Activated naive CD8-positive, alpha-beta T cell treated with anti-CD3 and anti-CD28 coated beads for 36 hours (primary cell): ENCODE data around the gene SAE1. TPM values are rescaled to one million over a fixed set of nuclear protein-coding genes. Genes with fewer than 3 reads are reported as not detected.
"Not testable (repeated sequence)": the region's sequence is repeated elsewhere in the genome, so short reads cannot be mapped to it uniquely, and the experiment has no call there.

ENCODE experiments used
- DNase-seq: peaks from one replicate; pipeline ENCODE4 v3.0.0; 2021
- H3K27ac Mint-ChIP-seq: one replicate; pipeline ENCODE4 v1.8.0; 2022; ENCODE audit warnings: mild to moderate bottlenecking, moderate library complexity, mixed read lengths
- H3K27me3 Mint-ChIP-seq: one replicate; pipeline ENCODE4 v1.8.0; 2022; ENCODE audit warnings: mild to moderate bottlenecking, mixed read lengths
- H3K36me3 Mint-ChIP-seq: one replicate; pipeline ENCODE4 v1.8.0; 2021; ENCODE audit warnings: mild to moderate bottlenecking, mixed read lengths
- H3K4me1 Mint-ChIP-seq: one replicate; pipeline ENCODE4 v1.8.0; 2021; ENCODE audit warnings: mixed read lengths
- H3K4me3 Mint-ChIP-seq: one replicate; pipeline ENCODE4 v1.8.0; 2022; ENCODE audit warnings: mild to moderate bottlenecking, moderate library complexity, mixed read lengths
- H3K9me3 Mint-ChIP-seq: one replicate; pipeline ENCODE4 v1.8.0; 2022; ENCODE audit warnings: mixed read lengths
- total RNA-seq, 2 experiments: library from RNA; stranded (reverse); gene quantifications; one replicate each; pipeline ENCODE4 v1.2.3, GENCODE V29; 2021

Gene SAE1
- total RNA-seq, 2 experiments from 2014 or later, result 141 to 149 TPM

DNA sequence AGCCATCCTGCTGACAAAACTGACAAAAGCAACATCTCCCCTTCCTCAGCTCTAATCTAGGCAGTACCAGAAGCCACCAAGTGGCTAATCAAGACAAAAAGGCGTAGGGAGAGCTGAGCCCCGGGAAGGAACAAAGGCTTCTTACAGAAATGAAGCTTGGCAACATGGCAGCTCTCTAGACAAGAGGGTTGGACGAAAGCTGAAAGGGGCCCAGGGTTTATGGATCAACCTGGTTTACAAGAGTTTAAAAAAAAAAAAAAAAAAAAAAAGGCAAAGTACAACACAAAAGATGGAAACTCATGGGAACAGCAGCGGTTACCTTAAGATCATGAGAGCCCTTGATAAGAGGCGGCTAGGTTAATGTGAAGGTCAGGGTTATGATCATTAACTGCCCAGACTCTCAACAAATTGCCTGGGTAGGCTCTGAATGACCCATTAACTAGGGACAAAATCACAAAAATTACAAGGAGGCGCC lies 31.0 kb upstream of the SAE1 start:
- Mint-ChIP-seq H3K27ac (no peak overlapping the region), H3K36me3 (peaks cover 19% of the 10 kb centered on the region), H3K4me3 (no peak overlapping the region), H3K9me3 (no peaks in the 10 kb centered on the region), H3K27me3 (no peaks in the 10 kb centered on the region), H3K4me1 (peaks cover 54% of the 10 kb centered on the region)
- DNase-seq, result no peak

DNA sequence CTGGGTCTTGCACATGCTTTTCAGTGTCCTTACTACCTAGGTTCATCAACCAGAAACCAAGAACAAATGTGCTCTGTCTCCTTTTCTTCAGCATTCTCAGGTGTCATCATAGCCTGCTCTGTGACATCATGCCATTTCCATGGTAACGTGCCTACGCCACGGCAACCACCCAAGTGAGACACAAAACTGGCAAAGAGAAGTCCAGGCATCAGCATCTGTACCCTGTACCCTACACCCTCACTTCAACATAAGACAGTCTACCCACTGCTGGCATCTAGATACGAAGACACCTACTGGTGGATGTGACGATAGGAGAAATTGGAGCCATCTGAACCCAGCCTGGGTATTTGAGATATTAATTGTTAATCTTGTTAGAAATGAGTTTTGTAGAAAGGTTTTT lies 30.3 kb upstream of the SAE1 start:
- Mint-ChIP-seq H3K36me3 (peaks cover 19% of the 10 kb centered on the region), H3K9me3 (no peaks in the 10 kb centered on the region), H3K4me3 (no peak overlapping the region), H3K27ac (peak overlapping the region; percentile 47), H3K4me1 (peaks cover 52% of the 10 kb centered on the region), H3K27me3 (no peaks in the 10 kb centered on the region)
- no peak for DNase-seq

DNA sequence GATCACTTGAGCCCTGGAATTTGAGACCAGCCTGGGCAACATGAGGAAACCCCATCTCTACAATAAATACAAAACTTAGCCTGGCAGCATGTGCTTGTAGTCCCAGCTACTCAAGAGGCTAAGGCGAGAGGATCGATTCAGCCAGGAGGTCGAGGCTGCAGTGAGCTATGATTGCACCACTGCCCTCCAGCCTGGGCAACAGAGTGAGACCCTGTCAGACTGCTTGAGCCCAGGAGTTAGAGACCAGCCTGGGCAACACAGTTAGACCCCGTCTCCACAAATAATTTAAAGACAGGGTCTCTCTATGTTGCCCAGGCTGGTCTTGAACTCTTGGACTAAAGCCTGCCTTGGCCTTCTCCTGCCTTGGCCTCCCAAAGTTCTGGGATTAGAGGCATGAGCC lies 29.5 kb upstream of the SAE1 start:
- not testable (repeated sequence) for DNase-seq, H3K4me3 Mint-ChIP-seq, H3K27me3 Mint-ChIP-seq, H3K9me3 Mint-ChIP-seq, H3K27ac Mint-ChIP-seq
- Mint-ChIP-seq H3K36me3 (peaks cover 27% of the 10 kb centered on the region), H3K4me1 (peaks cover 51% of the 10 kb centered on the region)

DNA sequence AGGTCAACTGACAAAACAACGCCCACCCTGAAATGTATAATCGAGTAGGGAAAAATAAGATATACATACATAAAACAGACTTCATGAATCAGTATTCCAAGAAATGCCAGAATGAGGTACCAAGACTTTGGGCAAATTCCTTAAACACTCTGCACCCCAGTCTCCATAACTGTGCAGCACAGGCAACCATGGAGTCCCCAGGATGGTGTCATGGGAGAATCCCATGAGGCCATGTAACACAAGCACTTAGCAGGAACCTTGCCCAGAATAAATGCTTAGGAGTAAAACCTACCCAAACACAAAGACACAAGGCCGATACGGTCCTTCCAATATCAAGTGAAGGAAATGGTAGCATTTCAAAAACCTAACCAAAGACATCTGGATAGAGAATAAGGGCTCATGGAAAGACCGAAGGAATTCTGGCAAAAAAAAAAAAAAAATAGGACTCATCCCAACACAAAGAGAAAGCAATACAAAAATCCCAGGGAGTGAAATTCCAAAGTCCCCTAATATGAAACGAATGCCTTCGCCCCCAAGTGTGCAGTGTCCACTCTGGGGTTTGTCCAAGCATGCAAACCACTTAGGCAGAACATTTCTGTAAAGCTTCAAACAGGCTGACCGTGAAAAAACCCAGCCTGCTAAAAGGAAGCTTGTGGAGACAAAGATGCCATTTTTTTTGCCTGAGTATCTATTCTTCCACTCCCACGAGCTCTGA lies 28.1 kb upstream of the SAE1 start:
- Mint-ChIP-seq H3K4me1 (peaks cover 52% of the 10 kb centered on the region), H3K27me3 (no peaks in the 10 kb centered on the region), H3K27ac (no peak overlapping the region), H3K9me3 (no peaks in the 10 kb centered on the region), H3K4me3 (no peak overlapping the region), H3K36me3 (peaks cover 38% of the 10 kb centered on the region)
- DNase-seq, result no peak

DNA sequence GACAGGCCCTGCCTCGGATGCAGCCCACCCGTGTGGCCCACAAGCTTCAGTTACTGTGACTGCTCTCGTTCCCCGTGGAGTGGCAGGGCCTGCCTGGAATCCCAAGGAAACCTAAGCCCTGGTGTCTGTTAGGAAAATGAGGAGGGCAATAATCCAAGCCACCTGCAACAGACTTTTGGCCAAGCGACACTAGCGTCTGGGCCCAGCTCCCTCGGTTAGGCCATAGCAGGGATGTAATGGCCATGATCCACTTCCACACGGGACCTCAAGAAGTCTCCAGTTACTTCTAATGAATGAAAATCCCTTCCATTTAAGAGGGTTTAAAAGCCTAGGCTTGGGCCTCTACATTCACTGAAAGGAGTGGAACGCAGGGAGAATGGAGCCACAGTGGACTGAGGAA lies 26.0 kb upstream of the SAE1 start:
- no peak overlapping the region for H3K27ac Mint-ChIP-seq
- H3K27me3 Mint-ChIP-seq, result no peaks in the 10 kb centered on the region
- H3K9me3 Mint-ChIP-seq, result no peaks in the 10 kb centered on the region
- no peak overlapping the region for H3K4me3 Mint-ChIP-seq
- no peak for DNase-seq
- peaks cover 68% of the 10 kb centered on the region for H3K4me1 Mint-ChIP-seq
- peaks cover 46% of the 10 kb centered on the region for H3K36me3 Mint-ChIP-seq

DNA sequence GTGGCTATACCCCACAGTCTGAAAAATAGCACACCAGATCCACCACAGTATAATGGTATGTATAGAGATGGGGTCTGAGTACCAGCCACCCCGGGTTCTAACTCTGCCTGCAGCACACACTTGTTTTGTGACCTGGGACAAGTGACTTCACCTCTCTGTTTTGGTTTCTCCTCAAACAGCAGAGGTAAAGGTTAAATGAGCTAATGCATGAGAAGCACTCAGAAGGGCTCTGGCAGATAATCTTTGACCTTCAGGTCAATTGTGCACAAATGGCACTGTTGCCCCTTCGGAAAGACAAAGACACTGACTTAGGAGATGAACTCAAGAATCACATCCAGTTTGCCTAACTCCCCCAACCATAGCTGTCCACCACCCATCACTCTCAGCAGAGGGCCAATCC lies 24.8 kb upstream of the SAE1 start:
- Mint-ChIP-seq H3K4me1 (peaks cover 63% of the 10 kb centered on the region), H3K27ac (peak overlapping the region; percentile 97), H3K36me3 (peaks cover 54% of the 10 kb centered on the region), H3K9me3 (no peaks in the 10 kb centered on the region), H3K4me3 (no peak overlapping the region), H3K27me3 (no peaks in the 10 kb centered on the region)
- no peak for DNase-seq

DNA sequence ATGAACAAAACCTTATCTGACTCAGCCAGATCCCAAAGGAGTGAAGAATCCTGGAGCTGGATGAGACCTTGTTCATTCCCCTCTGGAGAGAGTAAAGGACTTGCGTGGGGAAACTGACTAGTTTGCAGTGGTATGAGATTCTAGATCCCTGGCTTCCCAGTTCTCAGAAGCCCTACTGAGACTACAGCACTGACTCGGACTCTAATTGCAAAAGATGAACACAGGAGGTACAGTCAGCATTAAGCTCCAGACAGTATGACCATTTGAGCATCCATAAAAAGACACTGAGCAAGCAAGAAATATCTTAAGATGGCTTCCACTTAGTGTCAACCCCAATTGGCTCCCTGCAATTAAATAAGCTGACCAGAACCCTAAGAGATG lies 23.8 kb upstream of the SAE1 start:
- Mint-ChIP-seq H3K36me3 (peaks cover 63% of the 10 kb centered on the region), H3K27me3 (no peaks in the 10 kb centered on the region), H3K9me3 (no peaks in the 10 kb centered on the region), H3K27ac (peak overlapping the region; percentile 97), H3K4me3 (peak overlapping the region; percentile 53), H3K4me1 (peaks cover 62% of the 10 kb centered on the region)
- no peak for DNase-seq

DNA sequence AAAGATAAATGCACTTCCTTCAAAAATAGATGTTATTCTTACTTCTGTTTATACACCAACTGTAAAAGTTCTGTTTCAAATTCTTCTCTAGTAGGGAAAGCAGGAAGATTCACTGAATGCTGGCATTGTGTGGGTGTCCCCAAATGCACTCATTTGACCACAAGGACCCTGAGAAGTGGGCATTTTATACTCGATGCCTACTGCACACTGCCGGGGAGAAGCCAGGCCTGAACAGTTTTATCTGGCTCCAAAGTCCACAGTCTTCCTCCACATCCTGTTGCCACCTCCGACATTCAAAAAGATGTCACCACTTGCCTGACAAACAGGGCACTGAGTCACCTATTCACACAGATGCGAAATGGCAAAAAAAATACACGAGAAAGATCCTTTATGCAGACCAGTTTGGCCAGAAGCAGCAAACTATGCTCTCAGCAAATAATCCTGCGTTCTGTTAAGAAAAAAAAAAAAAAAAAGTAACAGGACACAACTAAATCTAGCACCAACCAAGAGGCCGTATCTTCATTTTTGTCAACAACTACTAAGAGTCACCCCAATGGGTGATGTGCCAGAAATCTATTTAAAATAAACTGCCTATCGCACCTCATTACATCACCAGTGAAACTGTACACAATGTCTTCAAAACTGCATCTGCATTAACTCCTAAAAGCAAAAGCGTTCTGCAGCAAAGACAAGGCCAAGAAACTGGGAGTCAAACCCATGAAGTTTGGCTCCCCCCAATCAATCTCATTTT lies 23.3 kb upstream of the SAE1 start:
- peaks cover 61% of the 10 kb centered on the region for H3K36me3 Mint-ChIP-seq
- H3K4me3 Mint-ChIP-seq, result peak overlapping the region; percentile 53
- H3K27ac Mint-ChIP-seq, result peak overlapping the region; percentile 97
- H3K27me3 Mint-ChIP-seq, result no peaks in the 10 kb centered on the region
- H3K4me1 Mint-ChIP-seq, result peaks cover 60% of the 10 kb centered on the region
- DNase-seq, result peak; percentile 34
- no peaks in the 10 kb centered on the region for H3K9me3 Mint-ChIP-seq

DNA sequence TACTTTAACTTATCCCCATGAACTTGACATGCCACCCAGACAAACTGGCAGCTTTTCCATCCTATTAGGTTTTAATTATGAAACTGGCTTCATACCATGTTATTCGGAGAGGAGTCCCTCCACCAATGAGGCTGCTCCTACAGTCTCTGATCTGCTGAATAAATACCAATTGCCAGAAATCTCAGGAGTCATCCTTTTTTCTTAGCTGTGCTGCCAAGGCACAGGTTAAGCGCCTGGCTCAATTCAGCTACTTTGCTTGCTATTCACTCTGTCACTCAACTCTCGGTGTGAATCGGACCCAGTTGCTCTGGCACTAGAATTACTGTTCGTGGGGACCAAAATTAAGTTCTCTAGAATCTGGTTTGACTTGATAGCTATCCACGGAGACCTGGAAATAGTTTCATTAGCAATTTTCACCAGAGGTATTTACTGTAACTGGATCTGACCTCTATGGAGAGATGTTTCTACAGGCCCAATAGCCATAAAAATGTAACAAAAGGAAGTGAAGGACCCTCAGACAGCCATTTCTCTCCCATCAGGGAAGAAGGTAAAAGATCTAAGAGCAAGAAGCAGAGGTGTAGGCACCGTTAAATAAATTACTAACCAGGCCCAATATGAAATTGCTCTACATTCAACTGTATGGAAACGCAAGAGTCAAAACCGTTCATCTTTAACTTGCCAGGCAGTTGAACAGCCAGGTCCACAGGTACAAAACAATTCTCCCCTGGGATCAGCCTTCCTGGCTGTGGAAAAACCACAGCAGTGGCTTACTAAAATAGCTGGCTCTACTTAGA lies 22.5 kb upstream of the SAE1 start:
- Mint-ChIP-seq H3K27ac (peak overlapping the region; percentile 97), H3K4me1 (peaks cover 53% of the 10 kb centered on the region), H3K9me3 (no peaks in the 10 kb centered on the region), H3K27me3 (no peaks in the 10 kb centered on the region), H3K4me3 (peak overlapping the region; percentile 53), H3K36me3 (peaks cover 57% of the 10 kb centered on the region)
- DNase-seq, result no peak

DNA sequence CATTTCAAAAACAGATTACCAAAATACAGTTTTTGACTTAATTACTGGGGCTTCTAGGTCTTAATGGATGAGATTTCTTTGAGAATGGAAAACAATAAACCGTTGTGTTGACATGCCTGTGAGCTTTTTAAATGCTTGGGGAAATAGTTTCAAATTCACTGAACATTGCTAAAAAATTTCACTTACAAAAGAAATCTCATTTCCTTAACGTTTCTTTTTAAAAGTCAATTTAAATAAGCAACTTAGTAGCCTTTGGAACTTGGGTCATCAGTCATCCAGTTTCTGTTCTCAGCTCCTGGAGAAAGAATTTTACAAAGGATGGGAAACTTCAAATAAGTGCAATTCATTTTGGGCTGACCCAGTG lies 21.5 kb upstream of the SAE1 start:
- H3K27ac Mint-ChIP-seq, result peak overlapping the region; percentile 97
- peaks cover 53% of the 10 kb centered on the region for H3K4me1 Mint-ChIP-seq
- no peaks in the 10 kb centered on the region for H3K9me3 Mint-ChIP-seq
- peaks cover 58% of the 10 kb centered on the region for H3K36me3 Mint-ChIP-seq
- no peaks in the 10 kb centered on the region for H3K27me3 Mint-ChIP-seq
- peak overlapping the region; percentile 95 for H3K4me3 Mint-ChIP-seq
- no peak for DNase-seq

DNA sequence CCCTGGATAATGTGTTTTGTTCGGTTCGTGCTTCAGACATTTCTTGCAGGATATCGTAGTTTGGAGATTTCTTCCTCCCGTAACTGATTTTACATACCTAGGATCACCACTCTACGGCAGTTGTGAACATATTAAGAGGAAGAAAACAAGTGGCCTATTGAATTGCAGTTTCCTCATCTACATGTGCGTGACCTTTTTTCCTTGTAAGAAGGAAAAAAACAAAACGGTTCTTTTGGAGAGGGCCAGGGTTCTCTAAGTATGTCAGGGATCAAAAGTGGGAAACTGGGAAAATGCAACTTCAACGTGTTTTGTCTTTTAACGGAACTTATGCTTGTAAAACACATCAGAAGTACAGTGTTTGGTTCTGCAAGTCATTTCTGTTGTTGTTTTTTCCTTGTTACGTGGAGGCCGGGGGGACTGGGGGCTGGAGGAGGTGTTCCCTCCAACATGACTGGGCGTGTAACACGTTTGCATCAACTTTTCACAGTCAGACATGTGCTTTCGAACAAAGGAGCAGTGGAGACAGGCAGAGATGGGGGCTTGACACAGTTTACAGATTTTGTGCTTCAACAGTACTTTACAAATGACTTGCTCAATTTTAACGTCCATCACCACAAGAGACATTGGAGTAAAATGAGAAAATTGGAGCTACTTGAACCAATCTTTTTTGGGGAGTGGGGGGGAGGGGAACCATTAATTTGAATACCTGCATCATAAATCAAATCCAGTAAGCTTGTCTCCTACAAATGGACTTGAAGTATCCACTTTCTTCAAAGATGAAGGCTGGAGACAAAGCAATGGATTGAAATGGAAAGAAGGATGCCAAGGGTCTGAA lies 20.9 kb upstream of the SAE1 start:
- Mint-ChIP-seq H3K27me3 (no peaks in the 10 kb centered on the region), H3K4me3 (peak overlapping the region; percentile 95), H3K27ac (peak overlapping the region; percentile 97), H3K36me3 (peaks cover 58% of the 10 kb centered on the region), H3K4me1 (peaks cover 49% of the 10 kb centered on the region), H3K9me3 (no peaks in the 10 kb centered on the region)
- DNase-seq, result peak; percentile 66

DNA sequence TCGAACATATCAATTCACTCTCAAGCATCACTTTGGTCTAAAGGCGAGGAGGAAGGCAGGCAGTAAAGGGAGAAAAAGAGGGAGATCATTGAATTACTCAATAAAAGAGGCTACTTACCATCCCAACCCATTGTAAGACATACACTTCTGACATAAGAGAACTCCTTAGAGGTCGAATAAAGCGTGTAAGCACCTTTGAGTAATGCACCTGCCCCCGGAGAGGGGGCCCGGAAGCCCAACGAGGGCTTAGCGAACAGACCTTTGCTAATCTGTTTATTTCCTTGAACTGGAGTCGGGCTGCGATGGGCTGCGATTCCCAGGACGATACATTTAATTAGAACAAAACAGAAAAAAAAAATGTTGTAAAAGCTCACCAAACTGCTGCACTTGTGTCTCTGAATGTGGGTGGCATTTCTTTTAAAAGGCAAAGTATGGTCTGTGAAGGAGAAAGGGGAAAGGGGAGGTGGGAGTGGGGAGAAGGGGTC lies 20.1 kb upstream of the SAE1 start:
- Mint-ChIP-seq H3K36me3 (peaks cover 54% of the 10 kb centered on the region), H3K4me1 (peaks cover 47% of the 10 kb centered on the region), H3K9me3 (no peaks in the 10 kb centered on the region), H3K27ac (peak overlapping the region; percentile 97), H3K4me3 (peak overlapping the region; percentile 95), H3K27me3 (no peaks in the 10 kb centered on the region)
- DNase-seq, result peak; percentile 46

DNA sequence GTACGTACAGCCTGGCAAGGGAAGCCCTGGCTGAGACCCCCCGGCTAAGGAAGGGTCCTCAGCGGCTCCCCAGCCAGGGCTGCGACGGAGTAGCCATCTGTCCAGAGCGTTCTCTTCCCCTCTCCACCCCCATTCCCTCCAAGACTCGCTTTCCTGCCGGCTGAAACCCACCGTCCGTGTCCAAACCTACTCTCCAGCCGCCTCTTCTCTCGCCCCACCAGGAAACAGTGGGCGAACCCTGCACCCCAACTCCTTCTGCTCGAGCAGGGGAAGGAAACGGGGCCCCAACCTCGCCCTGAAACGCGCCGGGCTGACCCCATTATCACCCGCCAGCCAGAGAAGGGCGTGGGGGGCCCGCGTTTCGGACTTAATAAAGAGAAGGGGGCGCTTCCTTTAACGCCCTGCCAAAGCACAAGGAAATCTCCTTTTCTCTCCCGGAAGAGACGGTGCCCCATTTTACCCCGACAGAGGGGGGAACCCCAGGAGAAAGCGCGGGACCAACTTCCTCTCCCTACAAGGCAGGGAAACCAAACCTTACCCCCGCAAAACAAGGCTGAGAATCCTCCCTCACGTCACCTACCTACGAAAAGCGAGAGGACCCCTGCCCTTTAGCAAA lies 19.5 kb upstream of the SAE1 start:
- Mint-ChIP-seq H3K9me3 (no peaks in the 10 kb centered on the region), H3K36me3 (peaks cover 49% of the 10 kb centered on the region), H3K27ac (peak overlapping the region; percentile 97), H3K4me1 (peaks cover 41% of the 10 kb centered on the region), H3K4me3 (peak overlapping the region; percentile 95), H3K27me3 (no peaks in the 10 kb centered on the region)
- peak; percentile 42 for DNase-seq

DNA sequence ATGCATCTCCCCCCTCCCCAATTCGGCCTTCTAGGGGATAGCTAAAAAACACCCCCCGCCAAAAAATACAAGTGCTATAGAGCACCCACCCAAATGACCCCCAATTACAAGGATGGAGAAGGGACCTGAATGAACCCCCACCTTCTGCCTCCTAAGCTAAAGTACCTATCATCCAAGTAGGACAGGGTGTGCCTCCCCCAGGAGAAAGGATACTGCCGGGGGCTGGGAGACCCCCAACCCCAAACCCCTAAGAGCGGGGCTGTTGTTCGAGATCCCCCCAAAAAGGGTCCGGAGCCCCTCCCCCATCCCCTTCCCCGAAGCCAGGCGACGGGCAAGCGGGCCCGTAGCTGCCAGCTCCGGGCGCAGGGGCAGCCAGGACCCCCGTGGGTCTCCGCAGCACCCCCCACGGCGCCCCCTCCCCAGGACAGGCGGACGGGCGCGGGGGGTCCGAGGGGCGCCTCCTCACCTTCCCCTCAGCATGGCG lies 18.9 kb upstream of the SAE1 start:
- Mint-ChIP-seq H3K9me3 (no peaks in the 10 kb centered on the region), H3K4me1 (peaks cover 35% of the 10 kb centered on the region), H3K36me3 (peaks cover 45% of the 10 kb centered on the region), H3K27me3 (no peaks in the 10 kb centered on the region), H3K4me3 (peak overlapping the region; percentile 95), H3K27ac (peak overlapping the region; percentile 97)
- DNase-seq, result no peak
